Omental fat pad (tissue), 4 donors: ENCODE results near the gene ACTMAP. TPM values are rescaled to one million over a fixed set of nuclear protein-coding genes. Genes with fewer than 3 reads are reported as not detected.

Experiments used
- ATAC-seq: fragments of 150-250 bp; one replicate; pipeline ENCODE4 v1.9.1; 2016; ENCODE audit warnings: mild to moderate bottlenecking, moderate library complexity; ENCODE audit not compliant: low FRiP score
- DNase-seq: peaks from one replicate; pipeline ENCODE4 v3.0.0-alpha.2; 2019; ENCODE audit warnings: low spot score
- total RNA-seq, 4 donors: library from RNA; depleted of rRNA; stranded (reverse); fragments of >200 nt; gene quantifications; one replicate each; pipeline ENCODE4 v1.1.0, GENCODE V29; 2016
- TF ChIP-seq, protein P1 (sequence below), 3 donors: fragments of 450-650 bp; IDR thresholded peaks; one replicate each; pipeline ENCODE4 v1.5.1; 2016 to 2017; ENCODE audit warnings: antibody characterized with exemption in 3 of 3, mild to moderate bottlenecking in 3 of 3, moderate library complexity in 2 of 3

ACTMAP gene
- total RNA-seq, 4 donors from 2014 or later: 3.2 to 3.8 (median 3.5) TPM

DNA sequence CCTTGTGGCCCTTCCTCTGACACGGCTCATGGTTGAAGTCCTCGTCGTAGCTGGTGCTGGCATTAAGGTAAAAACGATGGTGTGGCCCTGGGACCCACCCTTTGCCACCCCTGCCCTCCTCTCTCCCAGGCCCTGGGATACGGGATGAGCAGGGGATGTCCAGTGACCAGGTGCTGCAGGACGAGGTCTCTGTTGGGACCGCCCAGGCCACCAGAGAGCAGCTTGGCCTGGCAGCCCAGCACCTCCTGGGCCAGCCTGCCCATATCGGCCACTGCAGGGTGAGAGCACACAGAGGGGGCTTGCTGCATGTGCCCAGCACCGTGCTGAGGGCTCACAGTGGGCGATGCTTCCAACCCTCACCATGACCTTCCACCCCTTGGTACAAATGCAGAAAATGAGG is 6.4 kb downstream of the ACTMAP start:
- ATAC-seq (no peak), DNase-seq (no peak)
- TF ChIP-seq, protein P1, sequence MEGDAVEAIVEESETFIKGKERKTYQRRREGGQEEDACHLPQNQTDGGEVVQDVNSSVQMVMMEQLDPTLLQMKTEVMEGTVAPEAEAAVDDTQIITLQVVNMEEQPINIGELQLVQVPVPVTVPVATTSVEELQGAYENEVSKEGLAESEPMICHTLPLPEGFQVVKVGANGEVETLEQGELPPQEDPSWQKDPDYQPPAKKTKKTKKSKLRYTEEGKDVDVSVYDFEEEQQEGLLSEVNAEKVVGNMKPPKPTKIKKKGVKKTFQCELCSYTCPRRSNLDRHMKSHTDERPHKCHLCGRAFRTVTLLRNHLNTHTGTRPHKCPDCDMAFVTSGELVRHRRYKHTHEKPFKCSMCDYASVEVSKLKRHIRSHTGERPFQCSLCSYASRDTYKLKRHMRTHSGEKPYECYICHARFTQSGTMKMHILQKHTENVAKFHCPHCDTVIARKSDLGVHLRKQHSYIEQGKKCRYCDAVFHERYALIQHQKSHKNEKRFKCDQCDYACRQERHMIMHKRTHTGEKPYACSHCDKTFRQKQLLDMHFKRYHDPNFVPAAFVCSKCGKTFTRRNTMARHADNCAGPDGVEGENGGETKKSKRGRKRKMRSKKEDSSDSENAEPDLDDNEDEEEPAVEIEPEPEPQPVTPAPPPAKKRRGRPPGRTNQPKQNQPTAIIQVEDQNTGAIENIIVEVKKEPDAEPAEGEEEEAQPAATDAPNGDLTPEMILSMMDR (IDR thresholded peaks at IDR 0.05): no peak

DNA sequence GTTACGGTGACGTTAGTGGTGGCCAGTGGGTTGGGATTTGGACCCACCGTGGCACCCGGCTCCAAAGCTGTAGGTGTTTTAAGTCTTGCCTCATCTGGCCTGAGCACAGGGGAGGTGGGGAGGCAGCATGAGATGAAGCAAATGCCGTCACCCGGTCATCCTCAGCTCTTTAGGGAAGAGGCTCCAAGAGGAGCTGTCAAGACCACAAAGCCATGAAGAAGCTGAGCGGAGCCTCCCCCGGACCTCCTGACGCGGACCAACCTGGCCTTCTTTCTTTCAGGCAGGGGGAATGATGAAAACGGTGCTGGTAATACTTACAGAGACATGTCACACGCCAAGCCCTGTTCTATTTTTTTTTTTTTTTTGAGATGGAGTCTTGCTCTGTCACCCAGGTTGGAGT is 7.4 kb downstream of the ACTMAP start:
- ATAC-seq (no peak), DNase-seq (no peak)
- TF ChIP-seq, protein P1 (IDR thresholded peaks at IDR 0.05): no peak

DNA sequence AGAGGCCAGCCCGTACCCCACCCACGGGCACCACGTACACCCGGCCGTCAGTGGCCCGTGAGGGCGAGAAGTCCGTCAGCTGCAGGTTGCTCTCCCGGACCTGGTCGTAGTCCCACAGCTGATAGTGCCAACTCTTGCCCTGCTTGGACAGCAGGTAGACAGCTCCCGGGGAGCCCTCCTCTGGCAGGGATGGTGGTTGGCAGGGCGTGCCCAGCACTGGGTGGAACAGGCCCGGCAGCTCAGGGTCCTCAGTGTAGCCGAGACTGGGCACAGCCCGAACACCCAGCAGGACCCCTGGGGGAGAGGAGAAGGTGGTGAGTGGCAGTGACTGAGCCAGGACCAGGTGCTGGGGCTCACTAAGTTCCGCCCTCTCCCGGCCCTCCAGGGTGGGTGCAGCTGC is 7.8 kb downstream of the ACTMAP start:
- DNase-seq (no peak), ATAC-seq (peak; percentile 8)
- TF ChIP-seq, protein P1 (IDR thresholded peaks at IDR 0.05): no peak

DNA sequence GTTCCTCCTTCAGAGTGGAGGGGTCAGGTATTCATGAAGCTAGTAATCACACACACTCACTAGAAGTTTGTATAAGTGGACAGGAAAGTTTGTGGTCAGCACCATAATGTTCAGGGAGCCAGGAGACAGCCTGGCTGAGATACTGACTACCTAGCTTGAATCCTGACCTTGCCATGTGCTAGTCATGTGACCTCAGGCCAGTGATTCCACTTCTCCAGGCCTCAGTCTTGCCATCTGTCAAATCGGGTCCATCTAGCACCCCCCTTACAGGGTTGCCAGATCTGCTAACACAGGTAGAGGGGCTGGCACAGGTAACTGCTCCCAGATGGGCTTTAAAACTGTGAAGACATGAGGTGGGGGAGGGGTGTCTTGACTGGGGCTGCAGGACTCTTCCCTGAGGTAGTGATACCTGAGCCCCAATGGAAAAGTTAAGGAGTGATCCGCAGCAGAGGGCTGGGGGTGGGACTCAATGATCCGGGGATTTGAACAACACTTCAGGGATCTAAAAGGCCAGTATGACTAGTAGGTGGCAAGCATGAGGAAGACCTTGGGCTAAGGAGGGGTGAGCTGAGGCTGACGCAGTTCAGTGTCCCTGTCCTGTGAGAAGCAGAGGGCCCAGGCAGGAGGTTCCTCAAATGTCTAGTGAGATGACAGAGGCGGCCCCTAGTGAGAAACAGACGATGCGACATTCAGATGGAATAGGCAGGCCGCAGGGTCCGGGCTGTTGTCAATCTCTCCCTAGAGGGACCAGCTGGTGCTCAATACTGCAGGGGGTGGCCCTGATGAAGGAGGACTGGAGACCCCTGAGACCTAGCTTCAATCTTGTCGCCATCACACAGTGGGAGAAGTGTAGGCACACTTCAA is 8.5 kb downstream of the ACTMAP start:
- no peak for DNase-seq

DNA sequence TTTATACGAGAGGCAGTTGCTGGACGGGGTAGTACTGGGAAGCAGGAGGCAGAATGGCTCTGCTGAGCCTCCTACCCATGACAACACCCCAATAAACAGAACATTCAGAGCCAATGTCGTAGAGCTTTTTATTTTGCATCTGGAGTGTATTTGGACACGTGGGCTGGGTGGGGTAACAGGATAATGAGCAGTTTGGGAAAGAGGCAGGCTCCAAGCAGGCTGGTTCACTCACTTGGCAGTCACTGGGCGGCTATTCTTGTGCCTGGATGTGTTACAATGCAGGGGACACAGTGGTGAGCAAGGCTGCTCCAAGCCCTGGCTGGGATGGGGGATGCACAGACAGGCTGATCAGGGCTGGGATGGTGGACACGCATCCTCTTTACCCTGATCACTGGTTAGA is 9.5 kb downstream of the ACTMAP start:
- no peak for ATAC-seq
- no peak for DNase-seq

More for the DNA sequence above, 8.5 kb downstream of the ACTMAP start:
- ATAC-seq: peak; percentile 2
- TF ChIP-seq, protein P1 (IDR thresholded peaks at IDR 0.05): no peak

DNA sequence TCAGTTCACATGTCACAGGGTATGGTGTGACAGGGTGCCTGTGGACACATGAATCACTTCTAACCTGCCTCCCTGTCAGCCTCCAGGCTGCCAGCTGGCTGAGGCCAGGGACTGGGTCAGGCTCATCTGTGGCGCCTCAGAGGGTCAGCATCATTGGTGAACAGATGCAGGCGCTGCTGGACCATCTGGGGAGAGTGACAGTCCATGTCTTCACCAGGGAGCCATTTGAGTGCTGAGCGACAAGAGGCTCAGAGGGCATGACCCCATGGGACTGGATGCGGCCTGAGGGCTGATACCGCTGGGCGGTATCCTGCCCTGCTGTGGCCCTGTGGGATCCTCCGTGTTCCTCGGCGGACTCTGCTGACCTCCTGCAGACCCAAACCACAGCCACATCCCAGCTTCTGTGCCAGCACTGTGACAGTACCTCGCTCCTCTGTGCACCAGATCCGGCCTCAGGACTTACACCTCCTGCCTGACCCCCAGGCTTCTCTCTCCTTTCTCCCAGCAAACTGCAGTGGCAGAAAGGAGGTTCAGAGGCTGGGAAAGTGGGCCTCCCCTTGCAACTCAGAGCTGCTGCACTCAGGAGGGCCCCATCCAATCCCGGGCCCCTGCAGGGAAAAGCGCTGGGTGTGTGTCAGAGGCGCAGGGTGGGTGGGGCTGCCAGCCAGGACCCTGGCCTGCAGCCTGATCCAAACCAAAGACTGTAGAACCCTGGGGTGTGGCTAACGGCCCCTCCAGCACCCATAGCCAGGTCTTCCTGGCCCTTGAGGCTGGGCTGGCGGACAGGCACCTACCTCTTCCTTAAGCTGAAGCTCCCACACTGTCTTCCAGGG is 10.2 kb downstream of the ACTMAP start:
- DNase-seq: no peak
- TF ChIP-seq, protein P1 (IDR thresholded peaks at IDR 0.05): no peak
- no peak for ATAC-seq

More for the DNA sequence above, 9.5 kb downstream of the ACTMAP start:
- TF ChIP-seq, protein P1 (IDR thresholded peaks at IDR 0.05): no peak
